NCI-H1092 treated with DMSO at 0.1 percent for 48 hours (cell line): ENCODE measurements around the gene KCNG1.

Experiments used
- DNase-seq: peaks from one replicate; lab custom pipeline; 2025; lab: John Stamatoyannopoulos, UW

Gene KCNG1

DNA sequence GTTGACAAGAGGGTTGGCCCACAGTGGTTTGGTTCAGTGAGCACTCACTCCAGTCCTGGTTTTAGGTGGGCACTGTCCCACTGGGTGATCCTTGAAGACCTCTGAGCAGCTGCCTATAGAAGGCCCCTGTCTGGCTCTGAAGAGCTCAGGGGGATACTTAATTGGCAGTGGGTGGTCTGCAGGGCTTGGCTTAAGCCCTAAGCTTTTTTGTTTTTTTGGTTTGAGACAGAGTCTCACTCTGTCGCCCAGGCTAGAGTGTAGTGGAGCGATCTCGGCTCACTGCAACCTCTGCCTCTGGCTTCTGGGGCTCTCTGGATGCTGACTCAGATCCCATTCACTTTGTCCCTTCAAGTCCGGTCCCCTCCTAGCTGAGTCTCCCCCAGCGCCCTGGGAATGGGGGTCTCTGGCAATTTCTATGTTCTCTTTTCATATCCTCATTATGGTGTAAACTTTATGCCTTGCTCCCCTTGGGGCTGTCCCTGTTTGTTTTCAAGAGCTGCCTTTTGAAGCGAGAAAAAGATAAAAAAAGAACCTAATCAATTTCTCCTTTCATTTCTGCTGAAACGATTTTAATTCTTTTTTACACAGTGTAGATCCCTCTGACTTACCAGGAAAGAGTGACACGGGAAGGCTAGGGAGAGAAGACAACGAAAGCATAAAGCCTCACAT is 12.2 kb upstream of the KCNG1 start:
- no peak for DNase-seq

DNA sequence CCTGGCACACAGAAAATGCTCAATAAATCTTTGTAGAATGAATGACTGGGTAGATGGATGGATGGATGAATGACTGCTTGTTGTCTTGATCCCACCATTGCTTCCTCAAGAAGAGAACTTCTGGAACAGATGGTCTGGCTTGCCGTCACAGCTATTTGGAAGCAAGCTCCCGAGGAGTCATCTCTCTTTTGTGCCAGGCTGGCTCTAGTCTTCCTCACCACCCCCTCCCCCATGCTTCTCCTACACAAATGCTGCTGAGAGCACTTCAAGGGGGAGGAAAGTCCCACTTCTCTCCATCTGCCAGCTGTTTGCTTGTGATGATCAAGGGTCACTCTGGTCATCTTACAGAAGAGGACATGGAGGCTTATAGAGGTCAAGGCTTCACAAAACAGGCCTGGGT is 11.6 kb upstream of the KCNG1 start:
- no peak for DNase-seq

DNA sequence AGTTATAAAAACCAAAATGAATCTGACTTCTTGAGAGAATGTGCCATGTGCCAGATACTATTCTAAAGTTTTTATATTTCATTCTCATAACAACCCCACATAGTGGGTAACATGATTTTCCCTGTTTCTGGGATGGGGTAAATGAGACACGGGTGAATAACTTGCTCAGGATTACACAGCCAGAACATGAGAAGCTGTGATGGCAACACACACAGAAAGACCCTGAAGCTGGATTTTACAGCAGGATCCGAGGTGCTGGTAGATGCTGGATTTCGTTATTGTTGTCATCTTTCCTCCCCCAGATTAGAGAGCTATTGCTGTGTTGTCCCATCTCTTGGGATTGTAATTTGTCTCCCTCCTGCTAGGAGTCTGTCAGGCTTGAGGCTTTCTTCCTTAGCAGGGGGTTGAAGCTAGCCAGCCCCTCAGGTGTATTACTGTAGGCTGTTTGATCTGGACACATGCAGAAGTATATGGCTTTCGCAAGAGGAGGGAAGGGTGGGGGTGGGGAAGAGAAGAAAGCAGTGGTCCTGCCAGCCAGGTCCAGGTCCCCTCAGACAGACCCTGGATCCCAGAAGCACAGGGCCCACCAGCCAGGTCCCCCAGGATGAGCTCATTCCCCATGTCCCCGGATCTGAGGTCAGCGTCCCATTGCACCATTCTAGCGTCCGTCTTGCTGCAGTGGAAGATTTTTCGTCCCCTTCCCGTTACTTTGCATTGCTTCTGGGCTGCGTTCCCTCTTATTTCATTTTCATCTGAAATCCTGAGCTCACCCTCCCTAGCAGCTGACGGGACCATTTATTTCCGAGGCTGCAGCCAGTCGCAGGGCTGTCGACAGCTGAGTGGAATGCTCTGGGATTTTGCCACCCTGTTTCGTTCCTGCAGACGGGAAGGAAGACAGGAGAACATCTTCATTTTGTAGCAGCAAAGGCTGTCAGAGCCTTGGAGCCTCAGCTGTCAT is 7.3 kb upstream of the KCNG1 start:
- no peak for DNase-seq

DNA sequence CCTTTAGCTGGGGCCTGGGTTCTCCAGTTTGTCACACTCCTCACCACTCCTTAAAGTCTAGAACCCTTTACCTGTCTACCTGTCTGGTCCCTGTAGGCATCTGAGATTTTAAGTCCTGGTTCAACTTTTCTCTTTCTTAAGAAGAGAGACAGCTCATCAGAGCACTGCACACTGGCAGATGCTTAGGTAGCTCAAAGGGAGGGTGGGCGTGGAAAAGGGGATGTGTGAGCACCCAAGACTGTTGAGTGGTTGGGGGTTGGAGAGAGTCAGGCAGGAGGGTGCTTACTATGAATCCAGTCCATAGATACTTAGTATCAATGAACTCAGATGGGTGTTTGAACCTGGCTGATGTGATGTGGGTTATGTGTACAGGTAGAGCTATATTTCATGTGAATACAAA is 6.6 kb upstream of the KCNG1 start:
- no peak for DNase-seq

DNA sequence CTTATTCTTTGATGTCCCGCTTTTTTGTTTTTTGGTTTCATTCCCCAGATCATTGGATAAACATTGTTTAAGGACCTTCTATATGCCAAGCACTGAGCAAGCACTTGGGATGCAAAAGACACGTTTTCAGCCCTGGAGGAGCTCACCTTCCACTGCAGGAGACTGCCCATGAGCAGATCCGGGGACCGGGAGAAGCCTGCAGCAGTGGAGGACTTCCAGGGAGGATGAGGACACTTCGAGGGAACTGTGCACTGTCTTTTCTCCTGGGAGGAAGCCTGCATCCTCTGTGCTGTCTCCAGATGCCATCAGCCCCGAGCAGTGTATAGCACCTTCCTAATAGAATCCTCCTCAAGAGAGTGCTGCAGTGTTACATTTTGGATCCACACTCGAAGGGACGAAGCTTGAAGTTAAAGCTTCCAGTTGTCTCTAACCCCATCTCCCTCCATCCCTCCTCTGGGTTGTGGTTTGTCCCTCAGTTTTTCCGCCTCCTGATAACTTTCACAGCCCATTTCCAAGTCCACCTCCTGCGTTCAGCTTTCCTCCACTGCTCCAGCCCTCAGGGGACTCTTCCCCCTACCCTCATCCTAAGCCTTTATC is 5.8 kb upstream of the KCNG1 start:
- DNase-seq: no peak

DNA sequence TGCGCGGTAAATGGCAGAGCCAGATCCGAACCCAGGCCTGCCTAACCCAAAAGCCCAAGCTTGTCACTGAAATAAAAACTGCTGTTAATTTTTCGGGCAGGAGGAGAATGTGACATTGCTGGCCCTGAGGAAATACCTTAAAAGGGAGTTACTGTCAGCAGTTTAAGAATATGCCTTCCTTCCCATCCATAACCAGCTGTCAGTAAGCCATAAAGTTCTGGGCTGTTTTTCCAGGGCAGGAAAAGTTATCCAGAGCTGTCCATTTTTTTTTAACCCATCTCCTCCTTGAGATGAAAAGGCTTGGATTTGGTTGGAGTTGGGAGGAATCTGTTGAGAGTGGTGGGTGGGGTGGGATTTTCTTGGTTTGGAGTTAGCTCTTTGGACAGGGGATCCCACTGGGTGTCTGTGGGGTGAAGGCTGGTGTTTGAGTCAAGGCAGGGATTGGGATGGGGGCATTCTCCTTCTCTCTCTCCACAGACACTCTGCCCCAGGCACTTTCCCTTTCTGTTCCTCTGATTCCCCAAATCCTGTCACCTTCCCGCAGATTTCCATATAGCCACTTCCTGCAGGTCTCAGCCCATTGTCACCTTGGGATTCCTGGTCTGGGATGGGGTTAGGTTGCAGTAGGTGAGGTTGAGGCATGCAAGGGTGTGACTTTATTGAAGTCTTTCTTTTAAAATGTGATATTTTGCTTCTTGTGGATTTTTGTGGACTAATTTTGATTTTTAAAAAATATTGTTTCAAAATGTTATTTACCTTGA is 4.3 kb upstream of the KCNG1 start:
- DNase-seq: no peak

DNA sequence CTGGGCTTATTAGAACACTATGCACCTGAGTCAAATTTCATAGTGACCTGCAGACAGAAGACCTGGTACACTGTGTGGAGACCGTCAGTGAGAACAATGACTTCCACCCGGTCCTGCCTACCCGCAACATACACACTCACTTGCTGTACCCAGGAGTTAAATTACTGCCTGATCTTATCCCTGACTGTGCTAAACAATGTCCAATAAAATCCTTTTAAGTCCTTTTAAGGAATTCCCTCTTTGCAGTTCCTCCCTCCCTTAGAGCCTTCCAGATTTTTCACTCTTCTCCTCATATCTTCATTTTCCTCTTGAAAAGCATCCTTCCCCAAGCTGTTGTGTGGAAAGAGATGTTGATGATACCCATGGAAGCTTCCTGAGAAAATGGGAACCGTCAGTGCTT is 3.4 kb upstream of the KCNG1 start:
- DNase-seq: no peak

DNA sequence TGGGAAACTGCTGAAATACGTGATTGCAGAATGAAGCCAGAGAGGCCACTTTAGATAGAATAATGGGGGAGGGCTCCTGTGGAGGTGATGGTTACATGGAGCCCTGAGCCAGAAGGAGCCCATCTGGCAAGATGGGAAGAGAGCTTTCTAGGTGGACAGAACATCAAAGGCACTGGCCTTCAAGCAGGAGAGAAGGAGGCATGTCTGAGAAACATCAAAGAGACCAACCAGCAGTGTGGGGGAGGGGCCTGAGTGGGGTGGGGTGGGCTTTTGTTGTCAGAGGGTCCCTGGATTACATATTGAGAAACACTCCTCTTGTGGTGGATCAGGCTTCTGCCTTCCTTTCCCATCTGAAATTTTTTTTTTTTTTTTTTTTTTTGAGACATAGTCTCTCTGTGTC is 1.9 kb upstream of the KCNG1 start:
- no peak for DNase-seq

DNA sequence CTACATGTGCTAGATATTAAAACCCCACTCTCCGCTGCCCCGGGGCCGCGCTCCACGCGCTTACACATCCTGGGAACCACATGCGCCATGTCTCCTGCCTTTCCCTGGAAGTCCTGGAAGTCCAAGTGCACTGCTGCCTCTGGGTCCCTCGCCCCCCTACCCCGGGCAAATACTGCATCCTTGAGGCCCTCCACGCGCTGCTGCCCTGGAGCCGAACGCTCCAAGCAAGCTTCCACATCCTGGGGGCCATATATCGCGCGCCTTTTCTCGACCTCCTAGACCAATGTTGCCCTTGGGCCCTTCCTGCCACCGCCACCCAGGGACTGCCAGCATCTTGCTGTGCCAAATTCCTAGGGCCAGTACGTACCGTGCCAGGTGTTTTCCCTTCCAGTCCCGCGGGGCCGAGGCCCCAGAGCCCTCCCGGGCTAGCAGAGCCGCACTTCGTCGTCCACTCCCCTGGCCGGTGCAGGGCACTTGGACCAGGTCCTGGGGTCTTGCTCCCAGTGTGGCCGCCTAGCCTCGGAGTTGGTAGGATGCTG is 779 bp upstream of the KCNG1 start:
- DNase-seq: no peak

DNA sequence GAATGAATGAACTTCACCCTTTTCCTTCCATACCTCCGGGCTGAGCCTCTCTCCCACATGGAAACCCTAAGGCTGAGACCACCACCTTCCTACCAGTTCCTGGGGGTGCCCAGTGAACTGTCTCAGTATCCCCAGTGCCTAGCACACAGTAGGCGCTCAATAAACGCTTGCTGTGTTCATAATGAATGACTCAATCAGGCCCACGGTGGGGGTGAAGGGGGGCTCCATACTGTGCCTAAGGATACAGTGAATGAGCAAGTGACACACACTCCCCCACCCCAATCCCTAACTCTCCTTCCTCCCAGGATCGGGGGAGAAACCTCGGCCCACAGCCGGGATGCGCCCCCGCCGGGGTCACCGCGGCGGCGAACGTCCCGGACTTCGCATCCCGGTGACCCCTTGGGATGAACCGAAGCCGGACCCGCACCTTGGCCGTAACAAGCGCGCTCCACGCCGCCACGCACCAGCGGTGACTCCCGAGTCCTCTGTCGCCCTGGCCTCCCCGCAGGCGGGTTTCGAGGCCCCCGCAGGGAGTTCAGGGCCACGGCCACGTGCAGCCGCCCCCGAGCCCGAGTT is 592 bp downstream of the KCNG1 start:
- DNase-seq: no peak

DNA sequence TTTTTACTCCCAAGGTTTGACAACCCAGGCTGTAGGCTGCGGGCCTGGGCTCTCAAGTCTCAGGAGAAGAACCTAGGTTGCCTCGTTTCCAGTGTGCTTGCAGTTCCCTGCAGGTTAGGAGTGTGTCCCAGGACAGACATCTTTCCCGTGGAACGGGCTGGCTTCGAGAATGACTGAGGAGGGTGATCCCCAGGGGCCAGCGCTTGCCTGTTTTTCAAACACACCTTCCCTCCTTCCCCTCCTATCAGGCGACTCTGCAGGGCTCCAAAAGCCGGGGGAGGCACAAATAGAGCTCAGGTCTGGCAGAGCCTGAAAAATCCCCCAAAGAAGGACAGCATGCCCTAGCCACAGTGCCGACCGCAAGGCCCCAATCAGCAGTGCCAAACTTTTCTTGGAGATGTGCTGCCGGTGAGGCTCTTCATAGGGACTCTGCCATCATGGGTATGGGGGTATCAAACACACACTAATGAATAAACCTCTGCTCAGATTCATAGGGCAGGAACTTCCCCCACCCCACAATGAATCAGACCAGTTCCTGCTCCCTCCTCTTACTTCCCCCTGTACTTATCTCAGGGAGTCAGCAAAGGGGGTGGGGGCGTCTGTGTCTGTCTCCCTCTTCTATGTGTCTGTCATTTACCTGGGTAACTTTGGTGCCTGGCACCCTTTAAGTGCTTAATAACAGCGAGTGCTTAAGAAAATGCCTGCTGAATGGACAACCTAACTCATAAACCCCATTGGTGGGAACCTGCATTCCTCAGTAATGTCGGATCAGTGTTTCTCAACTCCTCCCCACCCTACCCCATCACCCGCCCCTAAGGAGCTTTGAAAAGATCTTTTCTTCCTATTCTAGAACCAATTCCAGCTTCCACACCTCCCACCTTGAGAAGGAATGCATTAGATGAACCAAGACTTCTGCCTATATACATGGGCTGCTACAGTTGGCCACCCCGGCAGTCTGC is 1.6 kb downstream of the KCNG1 start:
- DNase-seq: no peak

DNA sequence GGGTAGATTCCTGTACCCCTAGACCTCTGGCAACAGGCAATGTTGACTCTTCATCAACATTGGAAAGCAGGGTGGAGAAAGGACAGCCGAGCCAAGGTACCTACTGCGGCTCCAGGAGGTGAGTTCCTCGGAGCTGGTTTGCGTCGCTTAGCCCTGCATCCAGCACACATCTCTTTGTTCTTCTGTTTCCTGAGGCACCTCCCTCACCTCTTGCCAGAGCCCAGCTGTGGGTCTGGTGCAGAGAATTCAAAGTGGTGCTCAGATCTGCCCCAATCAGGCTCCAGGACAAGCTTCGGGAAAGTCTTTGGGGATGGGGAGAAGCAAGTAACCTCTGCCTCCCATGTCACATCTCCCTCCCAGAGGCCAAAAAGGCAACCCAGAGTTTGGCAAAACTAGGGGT is 2.2 kb downstream of the KCNG1 start:
- no peak for DNase-seq

DNA sequence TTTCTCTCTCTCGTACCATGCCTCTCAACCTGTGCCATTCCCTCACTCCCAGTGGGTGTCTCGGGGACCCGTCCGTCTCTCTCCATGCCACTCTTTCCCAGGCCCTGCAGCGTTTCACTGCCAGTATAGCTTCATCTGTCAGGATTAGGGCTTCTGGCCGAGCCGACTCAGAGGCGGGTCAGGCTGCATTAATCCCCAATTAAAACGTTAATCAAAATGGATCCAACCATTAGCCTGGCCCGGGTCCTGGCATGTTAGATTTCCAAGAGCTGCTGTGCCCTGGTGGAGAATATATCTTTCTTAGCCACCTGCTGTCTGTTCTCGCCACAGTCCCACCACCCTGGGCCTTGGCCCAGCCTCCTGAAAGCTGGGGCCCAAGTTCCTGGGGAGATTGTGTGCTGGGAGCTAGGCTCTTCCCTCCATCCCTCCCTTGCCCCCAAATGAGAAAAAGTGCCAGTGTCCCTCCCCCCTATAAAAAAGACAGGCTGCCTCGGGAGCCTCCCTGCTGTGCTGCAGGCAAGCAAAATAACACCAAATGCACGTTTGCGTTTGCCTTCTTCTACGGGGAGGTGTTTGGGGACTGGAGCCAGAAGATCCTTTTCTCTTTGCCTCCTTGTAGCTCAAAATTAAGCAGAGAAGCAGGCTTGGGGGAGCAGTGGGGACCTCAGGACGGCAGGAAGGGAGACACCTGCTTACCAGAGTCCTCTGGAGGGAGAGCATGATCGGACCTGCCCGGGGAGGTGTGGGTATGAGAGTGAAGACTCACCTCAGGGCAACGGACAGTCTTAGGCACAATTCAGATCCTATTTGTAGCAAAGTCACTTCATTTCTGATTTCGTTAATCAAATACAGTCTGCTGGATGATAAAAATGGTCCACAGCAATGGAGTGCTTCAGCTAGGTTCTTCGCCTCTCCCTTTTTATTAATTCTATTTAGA is 3.0 kb downstream of the KCNG1 start:
- DNase-seq: no peak

DNA sequence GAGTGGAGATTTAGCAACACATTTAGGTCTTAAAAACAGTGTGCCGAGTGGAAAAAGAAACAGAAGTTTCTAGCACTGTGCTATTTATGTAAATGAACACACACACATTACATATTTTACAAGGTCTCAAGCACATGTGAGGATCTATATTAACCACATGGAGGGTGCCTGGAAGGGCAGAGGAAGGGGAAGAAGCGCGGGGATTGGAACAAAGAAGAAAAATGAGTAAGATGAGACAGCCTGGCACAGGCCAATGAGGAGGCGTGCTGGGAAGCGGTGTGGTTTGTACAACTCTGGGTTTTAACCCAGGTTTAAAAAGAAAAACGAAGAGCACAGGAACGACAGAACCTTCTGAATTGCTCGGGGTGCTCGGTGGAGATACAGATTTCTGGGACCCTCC is 5.7 kb downstream of the KCNG1 start:
- no peak for DNase-seq

DNA sequence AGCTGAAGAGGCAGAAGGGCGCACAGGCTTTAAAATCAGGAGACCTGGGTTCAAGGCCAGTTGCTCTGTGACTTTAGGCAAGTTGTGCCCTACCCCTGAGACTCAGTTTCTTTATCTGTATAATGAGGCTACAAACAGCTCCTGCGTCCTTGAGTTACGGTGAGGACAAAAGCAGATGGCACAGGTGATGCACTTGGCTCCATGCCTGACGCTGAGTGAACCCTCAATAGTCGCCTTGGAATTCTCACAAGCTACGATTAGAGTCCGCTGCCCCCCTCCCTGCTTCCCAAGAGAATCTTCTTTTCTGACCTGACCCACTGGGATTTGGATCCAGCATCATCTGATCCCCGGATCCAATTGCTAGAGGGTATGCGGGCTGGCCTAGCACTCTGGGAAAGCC is 6.4 kb downstream of the KCNG1 start:
- no peak for DNase-seq

DNA sequence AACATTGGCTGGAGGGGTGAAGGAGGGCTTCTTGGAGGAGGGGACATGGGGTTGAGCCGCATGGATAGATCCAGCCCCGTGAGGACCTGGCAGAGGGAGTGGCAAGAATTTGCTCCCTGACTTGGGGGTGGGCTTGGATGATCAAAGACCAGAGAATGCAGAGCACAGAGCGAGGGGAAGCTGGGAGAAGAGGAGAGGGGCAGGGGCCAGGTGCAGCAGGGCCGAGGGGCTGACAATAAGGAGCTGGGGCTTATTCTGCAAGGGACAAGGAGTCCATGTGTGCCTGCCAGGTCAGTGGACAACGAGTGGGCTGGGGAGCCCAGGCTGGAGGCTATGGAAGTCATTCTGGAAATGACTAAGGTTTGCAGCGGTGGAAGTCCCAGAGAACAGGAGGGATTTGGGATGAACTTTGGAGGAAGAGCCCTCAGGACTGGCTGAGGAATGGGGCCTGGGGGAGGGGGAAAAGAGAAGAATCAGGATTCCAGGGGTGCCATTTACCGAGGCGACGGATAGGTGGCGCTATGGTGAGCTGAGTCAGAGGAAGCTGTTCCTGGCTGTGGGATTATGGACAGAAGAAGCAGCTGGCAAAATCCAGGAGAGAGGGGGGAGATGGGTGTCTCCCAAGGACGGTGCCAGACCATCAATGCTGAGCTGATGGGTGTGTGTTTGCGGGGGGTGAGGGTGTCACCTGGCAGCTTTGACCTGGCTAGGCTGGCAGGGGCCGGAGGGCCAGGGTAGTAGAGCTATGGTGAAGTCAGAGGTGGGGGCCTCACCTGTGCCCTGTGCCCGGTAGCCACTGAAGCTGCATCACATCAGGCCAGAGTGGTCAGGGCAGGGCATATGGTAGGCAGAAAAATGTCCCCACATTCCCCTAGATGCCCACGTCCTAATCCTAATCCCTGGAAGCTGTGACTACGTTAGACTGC is 7.8 kb downstream of the KCNG1 start:
- peak; percentile 26 for DNase-seq

DNA sequence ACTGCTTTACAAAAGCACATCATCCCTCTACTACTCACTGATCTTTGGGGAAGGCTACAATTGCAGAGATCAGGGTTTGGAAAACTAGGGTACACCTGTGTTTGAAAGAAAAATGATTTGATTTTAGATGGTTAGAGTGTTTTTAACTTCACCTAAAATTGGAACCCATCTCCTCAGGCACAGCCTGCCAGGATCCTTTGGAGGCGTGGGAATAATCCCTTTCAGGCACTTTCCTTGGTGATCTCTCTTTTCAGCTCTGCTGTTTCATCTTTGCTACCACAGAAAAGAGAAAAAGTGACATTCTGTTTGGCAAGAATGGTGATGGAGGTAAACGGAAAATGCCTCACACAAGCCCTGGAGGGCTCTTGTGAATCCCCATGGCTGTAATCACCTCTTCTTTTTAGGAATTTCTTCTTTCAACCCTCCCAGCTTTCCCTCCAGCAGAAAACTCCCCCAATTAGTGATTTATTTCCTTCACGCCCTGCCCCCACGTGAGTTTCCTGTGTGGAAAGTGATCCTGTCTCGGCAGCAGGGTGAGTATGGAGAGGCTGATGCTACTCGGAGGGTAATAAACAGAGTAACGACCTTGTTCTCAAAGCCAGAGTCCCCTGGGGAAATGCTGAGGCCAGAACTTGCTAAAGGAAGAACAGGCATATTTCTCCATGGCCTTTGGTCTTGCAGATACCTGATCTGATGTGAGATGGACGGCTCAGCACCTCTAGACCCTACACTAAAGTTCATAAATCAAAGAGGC is 9.2 kb downstream of the KCNG1 start:
- DNase-seq: no peak

DNA sequence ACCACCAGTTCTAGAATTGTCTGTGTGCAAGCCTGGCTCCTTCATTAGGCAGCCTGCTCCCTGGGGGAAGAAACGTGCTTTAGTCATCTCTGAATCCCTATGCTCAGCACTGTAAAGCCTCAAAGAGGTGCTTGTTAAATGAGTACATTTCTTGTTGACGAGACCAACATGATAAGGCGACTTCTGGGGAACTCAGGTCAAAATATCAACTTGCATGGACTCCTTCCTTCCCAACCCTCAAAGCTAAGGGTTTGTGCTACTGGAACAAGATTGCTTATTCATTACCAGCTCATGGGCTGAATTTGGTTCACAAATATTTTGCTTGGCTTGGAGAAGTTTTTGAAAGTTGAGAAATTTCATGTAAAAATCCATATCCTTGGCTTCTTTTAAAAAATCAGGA is 10.6 kb downstream of the KCNG1 start:
- DNase-seq: no peak
